IgD-negative memory B cell (primary cell): ENCODE data around the gene LZTFL1. TPM values are rescaled to one million over a fixed set of nuclear protein-coding genes. Genes with fewer than 3 reads are reported as not detected.

Experiments
- H3K27ac Mint-ChIP-seq, 3 donors: one replicate each; pipeline ENCODE4 v1.8.0; 2020 to 2022; ENCODE audit warnings: mild to moderate bottlenecking in 3 of 3, mixed read lengths in 3 of 3, moderate library complexity in 1 of 3
- H3K27me3 Mint-ChIP-seq: one replicate; pipeline ENCODE4 v1.8.0; 2021; ENCODE audit warnings: mixed read lengths
- H3K36me3 Mint-ChIP-seq: one replicate; pipeline ENCODE4 v1.8.0; 2020; ENCODE audit warnings: mild to moderate bottlenecking, mixed read lengths
- H3K4me1 Mint-ChIP-seq, 3 donors: one replicate each; pipeline ENCODE4 v1.8.0; 2020 to 2022; ENCODE audit warnings: mixed read lengths in 3 of 3, mild to moderate bottlenecking in 1 of 3
- H3K4me3 Mint-ChIP-seq, 4 donors: one replicate each; pipeline ENCODE4 v1.8.0; 2020 to 2022; ENCODE audit warnings: mild to moderate bottlenecking in 4 of 4, mixed read lengths in 4 of 4, moderate library complexity in 3 of 4
- H3K9me3 Mint-ChIP-seq, 3 donors: one replicate each; pipeline ENCODE4 v1.8.0; 2020 to 2021; ENCODE audit warnings: mixed read lengths in 3 of 3, mild to moderate bottlenecking in 1 of 3
- polyA plus RNA-seq: library from polyadenylated mRNA; unstranded; fragments of 300-500 nt; fragmentation: Illumina TruSeq; gene quantifications from one replicate; pipeline ENCODE4 v1.2.3, GENCODE V29; 2021

Gene LZTFL1, protein sequence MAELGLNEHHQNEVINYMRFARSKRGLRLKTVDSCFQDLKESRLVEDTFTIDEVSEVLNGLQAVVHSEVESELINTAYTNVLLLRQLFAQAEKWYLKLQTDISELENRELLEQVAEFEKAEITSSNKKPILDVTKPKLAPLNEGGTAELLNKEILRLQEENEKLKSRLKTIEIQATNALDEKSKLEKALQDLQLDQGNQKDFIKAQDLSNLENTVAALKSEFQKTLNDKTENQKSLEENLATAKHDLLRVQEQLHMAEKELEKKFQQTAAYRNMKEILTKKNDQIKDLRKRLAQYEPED
- polyA plus RNA-seq: 13.9 TPM

DNA sequence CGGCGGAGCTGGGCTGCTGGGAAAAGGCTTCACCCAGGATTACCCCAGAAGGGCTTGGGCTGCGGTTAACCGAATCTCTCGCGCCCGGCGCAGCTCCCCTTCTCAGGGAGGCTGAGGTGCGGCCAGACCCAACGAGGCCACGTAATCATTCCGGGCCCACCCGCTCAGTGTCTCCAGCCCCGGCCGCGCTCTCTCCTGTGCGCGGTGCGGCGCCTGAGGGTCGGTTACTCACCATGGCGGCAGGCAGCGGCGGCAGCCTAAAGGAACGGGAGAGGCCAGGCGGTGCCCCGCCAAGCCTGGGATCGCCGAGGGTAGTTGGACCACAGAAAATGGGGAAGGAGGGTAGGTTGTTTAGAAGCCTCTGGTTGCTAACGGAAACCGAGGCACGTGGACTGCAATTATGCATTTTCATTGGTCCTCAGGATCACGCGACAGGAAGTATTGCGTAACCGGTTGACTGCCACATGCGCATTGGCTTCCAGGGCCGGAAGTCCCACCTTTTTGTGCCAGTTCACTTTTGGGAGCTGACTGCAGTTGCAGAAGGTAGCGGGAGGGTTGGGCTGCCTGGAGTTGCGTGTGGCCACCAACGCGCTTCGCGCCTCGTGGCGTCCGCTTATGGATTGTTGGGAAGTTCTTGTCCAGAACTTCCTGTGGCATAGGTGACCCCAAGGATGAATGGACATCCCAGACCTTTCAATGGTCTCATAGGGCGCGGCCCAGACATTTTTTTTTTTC, at the start of gene LZTFL1:
TSS of gene LZTFL1 (minus strand) at position 363 of the 735 bp plus-strand sequence. CDS start at position 235, 128 bp downstream.
- H3K27me3 Mint-ChIP-seq: no peaks in the 10 kb centered on the region
- no peaks in the 10 kb centered on the region for H3K9me3 Mint-ChIP-seq
- H3K36me3 Mint-ChIP-seq: peaks cover 10% of the 10 kb centered on the region
- peak within 1 kb of the TSS; percentile 94 to 97 (median 96) for H3K27ac Mint-ChIP-seq
- H3K4me1 Mint-ChIP-seq: peaks cover 14 to 17% (median 15%) of the 10 kb centered on the region in 3 donors
- peak within 1 kb of the TSS; percentile 96 to 98 (median 96) for H3K4me3 Mint-ChIP-seq

- Mint-ChIP-seq H3K27ac (no peak overlapping the region), H3K4me3 (no peak overlapping the region), H3K4me1 (peaks cover 14 to 31% (median 26%) of the 10 kb centered on the region in 3 donors), H3K36me3 (no peaks in the 10 kb centered on the region), H3K9me3 (no peaks in the 10 kb centered on the region), H3K27me3 (peaks cover 6% of the 10 kb centered on the region)
Measured at GRCh38 chr3:45890405-45890804, 48.5 kb upstream of the LZTFL1 start.

DNA sequence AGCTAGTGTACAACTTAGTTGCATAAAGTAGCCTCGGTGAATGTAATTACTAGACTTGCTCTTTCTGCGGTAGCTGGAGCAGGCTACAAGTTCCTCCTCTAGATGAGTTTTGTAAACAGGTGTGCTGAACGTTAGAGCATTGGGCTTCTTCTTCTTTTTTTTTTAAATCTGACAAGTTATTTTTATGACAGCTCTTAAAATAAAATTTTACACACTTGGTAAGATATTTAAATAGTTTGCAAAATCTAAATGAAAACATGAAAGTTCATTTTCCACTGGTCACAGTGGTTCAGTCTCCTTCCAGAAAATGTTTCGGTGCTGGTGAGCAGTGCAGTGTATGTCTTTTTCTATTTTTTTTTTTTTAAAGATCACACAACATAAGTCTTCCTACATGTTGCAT, 47.4 kb upstream of the LZTFL1 start:
- H3K36me3 Mint-ChIP-seq: no peaks in the 10 kb centered on the region
- H3K27ac Mint-ChIP-seq: no peak overlapping the region
- H3K4me3 Mint-ChIP-seq: peak overlapping the region in 2 of 4 donors; percentile 18 to 75
- peaks cover 12% of the 10 kb centered on the region for H3K27me3 Mint-ChIP-seq
- H3K9me3 Mint-ChIP-seq: no peaks in the 10 kb centered on the region
- H3K4me1 Mint-ChIP-seq: peaks cover 14 to 32% (median 26%) of the 10 kb centered on the region in 3 donors

GRCh38 chr3:45887759-45888511, 46.0 kb upstream of the LZTFL1 start:
- Mint-ChIP-seq H3K4me1 (peaks cover 6 to 23% (median 15%) of the 10 kb centered on the region in 3 donors), H3K27me3 (peaks cover 14% of the 10 kb centered on the region), H3K36me3 (no peaks in the 10 kb centered on the region), H3K9me3 (no peaks in the 10 kb centered on the region), H3K4me3 (no peak overlapping the region), H3K27ac (no peak overlapping the region)

DNA sequence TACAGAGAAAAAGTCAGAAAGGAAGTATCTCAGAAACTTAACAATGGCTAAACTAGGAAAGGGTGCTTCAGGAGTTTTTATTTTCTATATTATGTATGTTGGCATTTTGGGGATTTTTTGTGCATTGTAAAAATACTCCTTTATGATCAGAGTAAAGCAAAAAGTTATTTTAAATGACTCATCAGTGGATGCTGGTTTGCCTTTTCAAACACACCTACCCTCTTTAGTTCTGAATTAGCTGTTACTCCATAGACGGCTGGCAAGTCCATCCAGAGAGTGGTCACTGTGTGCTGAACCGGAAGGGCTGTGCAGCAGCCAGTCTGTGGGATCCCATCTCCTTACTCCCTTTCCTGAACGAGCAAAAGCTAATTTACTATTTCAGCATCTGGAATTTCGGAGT, 45.4 kb upstream of the LZTFL1 start:
- Mint-ChIP-seq H3K9me3 (no peaks in the 10 kb centered on the region), H3K4me1 (peaks cover 6 to 19% (median 9%) of the 10 kb centered on the region in 3 donors), H3K27ac (no peak overlapping the region), H3K27me3 (peaks cover 14% of the 10 kb centered on the region), H3K4me3 (no peak overlapping the region), H3K36me3 (no peaks in the 10 kb centered on the region)

DNA sequence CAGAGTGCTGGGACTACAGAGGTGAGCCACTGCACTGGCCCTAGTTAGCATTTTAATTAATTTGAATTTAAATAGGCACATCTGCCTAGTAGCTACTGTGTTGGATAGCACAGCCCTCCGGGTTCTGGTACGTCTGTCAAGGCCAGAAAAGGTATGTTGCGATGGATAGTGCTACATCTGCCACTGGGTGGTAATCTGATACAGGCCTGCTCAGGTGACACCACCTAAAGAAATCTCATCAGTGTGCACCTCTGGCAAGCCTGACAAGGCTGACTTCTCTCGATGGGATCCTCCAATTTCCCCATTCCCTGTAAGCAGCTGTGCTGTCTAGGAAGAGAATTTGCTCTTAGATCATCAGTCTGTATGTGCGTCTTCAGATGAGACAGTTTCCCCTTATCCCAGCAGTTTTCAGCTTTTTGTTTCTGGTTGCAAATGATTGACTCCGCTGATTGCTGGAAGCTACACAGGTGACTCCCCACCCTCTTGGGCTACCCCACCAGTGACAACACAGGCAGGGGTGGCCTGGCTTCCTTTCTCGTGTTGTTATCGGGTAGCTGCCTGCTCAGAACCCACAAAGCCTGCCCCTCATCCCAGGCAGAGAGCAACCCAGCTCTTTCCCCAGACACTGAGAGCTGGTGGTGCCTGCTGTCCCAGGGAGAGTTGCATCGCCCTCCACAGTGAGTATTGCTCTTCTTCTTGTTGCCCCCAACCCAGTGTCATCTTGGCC, 44.2 kb upstream of the LZTFL1 start, which contains the start of gene CCR9:
TSS of gene CCR9 (plus strand) at position 565 of the 727 bp plus-strand sequence. CDS start 8,391 bp downstream, outside the sequence.
- no peak within 1 kb of the TSS for H3K27ac Mint-ChIP-seq
- no peaks in the 10 kb centered on the region for H3K9me3 Mint-ChIP-seq
- H3K36me3 Mint-ChIP-seq: no peaks in the 10 kb centered on the region
- peaks cover 6 to 21% (median 9%) of the 10 kb centered on the region in 3 donors for H3K4me1 Mint-ChIP-seq
- H3K27me3 Mint-ChIP-seq: peaks cover 15% of the 10 kb centered on the region
- peak within 1 kb of the TSS in 3 of 4 donors; percentile 18 to 77 (median 28) for H3K4me3 Mint-ChIP-seq

DNA sequence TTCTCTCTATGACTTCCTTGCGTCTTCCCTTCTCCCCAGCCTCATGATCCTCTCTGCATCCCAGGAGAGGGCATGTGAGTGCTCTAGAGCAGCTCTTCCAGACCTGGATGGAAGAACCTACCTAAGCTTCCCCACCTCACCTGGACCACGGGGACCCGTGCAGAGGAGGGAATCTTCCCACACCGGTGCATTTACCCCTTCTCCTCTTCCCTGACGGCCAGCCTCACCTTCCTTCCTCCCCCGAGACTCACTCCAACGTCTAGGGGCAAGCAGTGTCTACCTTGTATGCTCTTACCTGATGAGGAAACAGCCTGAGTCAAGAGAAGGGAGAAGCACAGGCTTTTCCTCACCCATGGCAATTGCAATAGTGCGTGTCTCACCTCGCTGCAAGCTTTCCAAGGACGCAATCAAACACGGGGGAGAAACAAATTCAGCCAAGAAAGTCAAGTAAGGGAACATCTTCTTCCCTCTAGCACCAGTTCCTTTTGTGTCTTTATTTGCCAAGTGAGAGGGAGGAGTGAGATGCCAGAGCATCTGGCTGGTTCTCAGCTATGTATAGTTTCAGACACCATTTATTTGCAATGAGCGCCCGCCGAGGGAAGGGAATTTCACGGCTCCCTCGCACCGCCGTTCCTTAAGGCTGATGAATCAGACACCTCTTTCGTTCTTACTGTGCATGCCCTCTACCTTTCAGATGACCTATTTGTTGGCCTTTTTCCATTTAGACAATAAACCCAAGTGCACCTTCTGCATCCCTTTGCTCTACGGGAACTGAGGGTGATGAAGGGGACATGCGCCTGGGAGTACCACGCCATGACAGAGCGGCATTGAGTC, 42.7 kb upstream of the LZTFL1 start:
- H3K27me3 Mint-ChIP-seq: peaks cover 19% of the 10 kb centered on the region
- H3K4me1 Mint-ChIP-seq: peaks cover 3 to 15% (median 4%) of the 10 kb centered on the region in 3 donors
- H3K9me3 Mint-ChIP-seq: no peaks in the 10 kb centered on the region
- no peak overlapping the region for H3K27ac Mint-ChIP-seq
- H3K36me3 Mint-ChIP-seq: no peaks in the 10 kb centered on the region
- H3K4me3 Mint-ChIP-seq: peak overlapping the region in 3 of 4 donors; percentile 3 to 31 (median 28)

GRCh38 chr3:45881078-45882022, 39.4 kb upstream of the LZTFL1 start:
- H3K36me3 Mint-ChIP-seq: no peaks in the 10 kb centered on the region
- peak overlapping the region in 2 of 4 donors; percentile 44 to 45 for H3K4me3 Mint-ChIP-seq
- H3K9me3 Mint-ChIP-seq: no peaks in the 10 kb centered on the region
- peaks cover 0 to 3% (median 0%) of the 10 kb centered on the region in 3 donors for H3K4me1 Mint-ChIP-seq
- H3K27ac Mint-ChIP-seq: peak overlapping the region in 2 of 3 donors; percentile 18 to 43
- H3K27me3 Mint-ChIP-seq: peaks cover 19% of the 10 kb centered on the region

- Mint-ChIP-seq H3K36me3 (no peaks in the 10 kb centered on the region), H3K27ac (peak overlapping the region in 1 of 3 donors; percentile 18), H3K9me3 (no peaks in the 10 kb centered on the region), H3K4me1 (peaks cover 0 to 3% (median 0%) of the 10 kb centered on the region in 3 donors), H3K4me3 (no peak overlapping the region), H3K27me3 (peaks cover 23% of the 10 kb centered on the region)
Measured at GRCh38 chr3:45880725-45881077, 38.8 kb upstream of the LZTFL1 start.

DNA sequence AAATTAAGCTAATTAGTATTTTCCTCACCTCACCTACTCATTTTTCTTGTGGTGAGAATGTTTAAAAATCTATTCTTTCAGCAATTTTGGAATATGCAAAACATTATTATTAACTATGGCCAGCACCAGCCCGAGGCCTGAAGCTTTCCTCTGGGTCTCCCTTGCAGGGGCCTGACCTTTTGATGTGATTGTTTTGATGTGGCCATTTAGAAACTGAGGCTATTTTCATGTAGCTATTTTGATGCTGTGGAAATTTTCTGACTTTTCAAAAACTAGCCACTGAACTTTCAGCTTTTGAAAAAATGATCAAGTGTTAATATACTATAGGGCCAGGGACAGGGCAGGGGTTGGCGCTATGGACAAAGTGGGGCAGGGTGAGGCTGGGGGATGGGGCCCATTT, 36.2 kb upstream of the LZTFL1 start:
- Mint-ChIP-seq H3K36me3 (peaks cover 5% of the 10 kb centered on the region), H3K9me3 (no peaks in the 10 kb centered on the region), H3K4me1 (peaks cover 0 to 2% (median 0%) of the 10 kb centered on the region in 3 donors), H3K27me3 (peaks cover 16% of the 10 kb centered on the region), H3K4me3 (no peak overlapping the region), H3K27ac (no peak overlapping the region)

GRCh38 chr3:45874677-45875346, 32.9 kb upstream of the LZTFL1 start:
- Mint-ChIP-seq H3K27me3 (peaks cover 9% of the 10 kb centered on the region), H3K4me1 (peaks cover 7 to 17% (median 10%) of the 10 kb centered on the region in 3 donors), H3K27ac (no peak overlapping the region), H3K36me3 (peaks cover 5% of the 10 kb centered on the region), H3K4me3 (no peak overlapping the region), H3K9me3 (no peaks in the 10 kb centered on the region)

GRCh38 chr3:45873638-45874037, 31.7 kb upstream of the LZTFL1 start:
- no peak overlapping the region for H3K27ac Mint-ChIP-seq

More at GRCh38 chr3:45873638-45874037, 31.7 kb upstream of the LZTFL1 start:
- Mint-ChIP-seq H3K4me3 (peak overlapping the region in 1 of 4 donors; percentile 46), H3K4me1 (peaks cover 7 to 22% (median 13%) of the 10 kb centered on the region in 3 donors), H3K36me3 (peaks cover 5% of the 10 kb centered on the region), H3K27me3 (peaks cover 9% of the 10 kb centered on the region), H3K9me3 (no peaks in the 10 kb centered on the region)
